ENCODE measurements around the gene SLC38A10.

Gene SLC38A10

DNA sequence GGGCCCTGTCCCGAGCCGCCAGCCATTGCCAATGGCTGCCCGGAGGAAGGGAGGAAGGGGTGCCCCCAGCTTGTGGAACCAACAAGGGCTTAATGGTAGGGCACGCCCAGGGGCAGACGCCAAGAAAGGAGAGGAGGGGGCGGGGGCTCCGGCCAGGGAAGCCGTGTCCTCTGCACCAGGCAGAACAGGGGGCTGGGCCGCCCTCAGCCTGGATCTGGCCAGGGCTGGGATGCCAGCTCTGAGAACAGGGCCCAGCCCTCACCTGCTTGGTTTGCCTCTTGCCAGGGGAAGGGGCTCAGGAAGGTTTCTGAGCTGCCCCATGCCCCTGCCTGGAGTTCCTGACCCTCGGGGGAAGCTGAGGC is 35.8 kb upstream of the SLC38A10 start:
- DNase-seq: no peak

- peak; percentile 32 for DNase-seq
Observed at GRCh38 chr17:81329927-81330883, 35.1 kb upstream of the SLC38A10 start.

- DNase-seq: peak; percentile 68
Observed at GRCh38 chr17:81328978-81329926, 34.1 kb upstream of the SLC38A10 start.

DNA sequence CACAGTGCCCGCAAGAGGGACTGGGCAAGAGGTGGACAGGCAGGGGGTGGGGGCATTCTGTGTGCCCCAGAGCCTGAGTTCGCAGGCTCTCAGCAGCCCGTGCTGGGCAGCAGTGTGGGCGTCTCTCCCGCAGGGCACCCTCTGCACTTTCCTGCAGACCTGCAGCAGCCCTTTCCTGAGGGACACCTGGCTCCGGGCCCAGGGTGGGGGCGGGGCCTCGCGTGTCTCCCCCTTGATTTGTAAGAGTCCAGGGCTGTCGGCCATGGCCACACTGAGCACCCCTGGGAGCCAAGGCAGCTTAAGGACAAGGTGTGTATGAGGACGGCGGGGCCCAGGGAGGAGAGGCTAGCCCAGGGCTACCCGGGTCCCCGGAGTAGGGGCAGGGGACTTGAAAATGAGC is 33.4 kb upstream of the SLC38A10 start:
- no peak for DNase-seq

DNA sequence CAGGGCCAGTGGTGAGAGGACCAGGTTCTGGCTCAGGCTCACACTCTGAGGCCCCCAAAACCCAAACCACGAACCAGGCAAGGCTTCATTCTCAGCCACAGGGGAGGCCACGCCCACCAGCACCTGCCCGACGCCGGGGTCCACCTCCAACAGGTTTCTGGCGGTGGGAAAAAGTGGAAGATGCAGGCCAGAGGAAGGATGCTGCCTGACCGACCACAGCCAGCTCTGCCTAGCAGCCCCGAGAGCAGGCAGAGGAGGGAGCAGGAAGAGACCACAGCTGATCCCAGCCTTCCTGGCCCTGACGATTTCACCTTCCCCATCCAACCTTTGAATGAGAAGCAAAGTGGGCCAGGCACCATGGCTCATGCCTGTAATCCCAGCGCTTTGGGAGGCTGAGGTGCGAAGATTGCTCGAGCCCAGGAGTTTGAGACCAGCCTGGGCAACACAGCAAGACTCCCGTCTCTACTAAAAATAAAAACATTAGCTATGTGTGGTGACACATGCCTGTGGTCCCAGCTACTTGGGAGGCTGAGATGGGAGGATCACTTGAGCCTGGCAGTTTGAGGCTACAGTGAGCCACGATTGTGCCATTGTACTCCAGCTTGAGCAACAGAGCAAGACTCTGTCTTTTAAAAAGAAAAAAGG is 30.7 kb upstream of the SLC38A10 start:
- no peak for DNase-seq

DNA sequence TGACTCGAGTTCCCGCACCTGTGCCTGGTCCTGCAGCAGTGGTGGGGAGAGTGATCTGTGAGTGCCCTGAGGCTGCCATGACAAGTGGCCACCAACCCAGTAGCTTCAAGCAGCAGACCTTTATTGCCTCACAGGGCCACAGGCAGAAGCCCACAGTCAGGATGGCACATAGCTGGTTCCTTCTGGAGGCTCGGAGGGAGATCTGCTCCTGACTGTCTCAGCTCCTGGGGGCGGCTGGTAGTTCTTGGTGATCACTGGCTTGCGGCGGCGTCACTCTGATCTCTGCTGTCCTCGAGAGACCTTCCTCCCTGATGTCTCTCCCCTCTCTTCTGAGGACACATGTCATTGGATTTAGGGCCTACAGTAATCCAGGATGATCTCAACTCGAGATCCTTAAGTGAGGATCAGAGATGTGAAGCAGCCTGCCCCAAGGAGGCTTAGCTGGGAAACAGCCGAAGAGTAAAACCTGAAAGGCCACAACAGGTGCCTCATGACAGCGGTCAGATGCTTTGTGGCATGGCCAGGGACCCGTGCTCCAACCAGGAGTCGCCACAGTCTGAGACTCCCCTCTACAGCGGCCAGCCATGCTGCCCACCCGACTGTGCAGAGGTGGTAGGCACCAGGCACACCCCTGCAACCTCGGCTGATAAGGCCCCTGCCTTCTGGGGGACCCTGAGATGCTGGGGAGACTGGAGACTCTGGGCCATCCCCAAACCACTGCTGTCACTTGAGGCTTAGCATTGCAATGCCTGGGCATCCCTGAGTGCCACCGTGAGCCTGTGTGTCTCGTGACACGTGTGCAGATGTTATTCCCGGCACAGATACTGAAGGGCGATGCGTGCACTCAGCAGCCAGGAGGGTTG is 30.0 kb upstream of the SLC38A10 start:
- no peak for DNase-seq

DNA sequence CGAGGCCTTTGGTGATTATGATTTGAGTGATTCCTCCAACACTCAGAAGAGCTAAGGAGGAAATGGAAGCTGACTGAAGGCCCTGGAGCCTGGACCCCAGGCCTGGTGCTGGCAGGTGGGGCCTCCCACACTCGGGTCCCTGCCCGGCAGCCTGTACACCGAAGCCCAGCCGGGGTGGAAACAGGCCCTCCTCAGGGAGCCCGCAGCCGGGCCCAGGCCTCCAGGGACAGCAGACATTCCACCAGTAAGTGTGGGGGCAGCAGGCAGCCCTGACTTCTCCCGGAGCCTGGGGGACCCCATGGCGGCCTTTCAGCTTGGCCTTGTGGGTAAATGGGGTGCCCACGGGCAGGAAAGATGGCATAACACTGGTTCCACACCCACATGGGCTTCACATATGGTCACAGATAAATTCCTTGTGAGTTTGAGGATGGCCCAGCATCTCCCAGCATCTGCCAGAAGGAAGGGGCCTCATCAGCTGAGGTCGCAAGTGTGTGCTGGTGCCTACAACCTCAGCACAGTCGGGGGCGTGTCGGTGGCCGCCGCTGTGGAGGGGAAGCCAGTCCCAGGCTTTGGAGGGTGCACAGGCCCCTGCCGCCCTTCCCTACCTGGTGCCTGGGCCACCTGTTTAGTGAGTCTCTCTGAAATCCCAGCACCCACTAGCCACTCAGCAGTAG is 29.2 kb upstream of the SLC38A10 start:
- no peak for DNase-seq

GRCh38 chr17:81323411-81323868 is 28.3 kb upstream of the SLC38A10 start:
- no peak for DNase-seq

DNA sequence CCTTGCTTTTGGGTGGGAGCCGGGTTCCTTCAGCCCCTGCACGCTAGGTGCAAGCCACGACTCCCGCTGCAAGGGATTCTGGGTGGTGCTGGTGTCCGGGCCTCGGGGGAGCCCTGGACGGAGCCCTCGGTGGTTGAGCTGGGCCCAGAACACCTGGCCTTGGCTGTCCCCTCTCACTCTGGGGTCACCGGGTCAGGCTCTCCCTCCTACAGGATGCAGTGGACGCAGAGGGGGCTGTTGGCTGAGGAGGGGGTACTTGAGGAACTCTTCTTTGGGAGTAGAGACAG is 27.9 kb upstream of the SLC38A10 start:
- no peak for DNase-seq

DNA sequence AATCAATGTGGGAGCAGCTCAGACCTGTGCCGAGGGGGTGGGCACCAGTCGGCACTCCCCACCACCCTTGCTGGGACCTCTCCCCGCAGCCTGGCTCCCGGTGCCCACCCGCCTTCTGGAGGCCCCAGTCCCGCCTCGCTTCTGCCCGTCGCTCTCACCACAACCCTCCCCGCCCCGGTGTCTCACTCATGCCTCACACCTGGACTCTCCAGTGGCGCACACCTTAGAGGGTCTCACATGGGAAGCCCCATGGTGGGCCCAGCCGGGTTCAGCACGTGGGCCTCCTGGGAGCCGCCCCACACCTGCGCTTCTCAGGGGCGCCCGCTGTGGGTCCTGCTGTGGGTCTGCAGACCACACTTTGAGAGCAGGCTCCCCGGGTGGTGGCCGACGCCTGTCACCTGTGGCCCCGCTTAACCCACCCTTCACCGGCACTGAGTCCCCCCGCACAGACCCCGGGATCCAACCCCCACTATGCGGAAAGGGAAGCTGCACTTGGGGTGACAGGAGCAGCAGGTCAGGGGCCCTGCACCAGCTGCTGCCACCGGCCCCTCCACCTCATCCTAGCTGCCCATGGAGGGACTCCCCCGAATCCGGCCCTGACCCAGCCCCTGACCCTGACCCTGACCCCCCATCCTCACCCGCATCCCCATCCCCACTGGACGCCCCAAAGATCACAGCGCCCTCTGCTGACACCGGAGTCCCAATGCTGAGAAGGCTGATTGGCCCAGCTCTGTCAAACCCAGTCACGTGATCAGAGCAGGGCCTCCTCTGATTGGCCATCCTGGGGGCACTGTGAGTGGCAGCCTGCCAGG is 27.4 kb upstream of the SLC38A10 start:
- peak; percentile 35 for DNase-seq

GRCh38 chr17:81317961-81318605 is 23.0 kb upstream of the SLC38A10 start:
- DNase-seq: no peak

DNA sequence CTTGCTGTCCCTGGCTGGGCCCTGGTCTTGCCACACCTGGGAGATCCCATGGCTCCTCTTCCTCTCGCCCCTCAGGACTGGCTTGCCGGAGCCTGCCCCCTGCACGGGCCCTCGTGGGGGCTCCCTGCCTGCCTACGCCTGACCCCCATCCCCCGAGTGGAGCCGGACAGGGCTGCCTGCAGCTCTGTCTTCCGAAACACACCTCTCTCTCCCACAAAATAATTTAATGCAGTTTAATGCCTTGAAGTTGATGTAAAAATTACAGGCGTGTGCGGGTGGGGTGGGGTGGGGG is 22.4 kb upstream of the SLC38A10 start:
- no peak for DNase-seq

DNA sequence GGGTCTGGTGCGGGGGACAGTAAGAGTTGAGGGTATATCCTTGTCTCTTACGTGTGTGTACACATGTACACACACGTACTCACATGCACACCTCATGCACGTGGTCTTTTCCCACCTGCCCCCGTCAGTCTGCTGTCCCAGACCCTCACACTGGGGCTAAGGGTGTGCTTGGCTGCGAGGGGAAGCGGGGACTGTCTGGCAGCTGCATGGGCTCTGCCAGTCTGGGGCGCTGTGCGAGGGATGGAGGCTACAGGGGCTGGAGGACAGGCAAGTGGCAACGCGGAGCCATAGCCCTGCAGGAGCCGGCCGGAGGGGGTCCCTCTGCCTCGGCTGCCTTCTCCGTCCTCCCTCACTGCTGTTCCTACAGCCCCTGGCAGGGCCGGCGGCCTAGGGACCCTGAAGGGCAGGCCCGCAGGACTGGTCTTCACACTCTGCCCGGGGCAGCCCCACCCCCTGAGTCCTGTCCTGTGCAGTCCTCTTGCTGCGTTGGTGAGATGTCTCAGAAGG is 20.8 kb upstream of the SLC38A10 start:
- DNase-seq: no peak

DNA sequence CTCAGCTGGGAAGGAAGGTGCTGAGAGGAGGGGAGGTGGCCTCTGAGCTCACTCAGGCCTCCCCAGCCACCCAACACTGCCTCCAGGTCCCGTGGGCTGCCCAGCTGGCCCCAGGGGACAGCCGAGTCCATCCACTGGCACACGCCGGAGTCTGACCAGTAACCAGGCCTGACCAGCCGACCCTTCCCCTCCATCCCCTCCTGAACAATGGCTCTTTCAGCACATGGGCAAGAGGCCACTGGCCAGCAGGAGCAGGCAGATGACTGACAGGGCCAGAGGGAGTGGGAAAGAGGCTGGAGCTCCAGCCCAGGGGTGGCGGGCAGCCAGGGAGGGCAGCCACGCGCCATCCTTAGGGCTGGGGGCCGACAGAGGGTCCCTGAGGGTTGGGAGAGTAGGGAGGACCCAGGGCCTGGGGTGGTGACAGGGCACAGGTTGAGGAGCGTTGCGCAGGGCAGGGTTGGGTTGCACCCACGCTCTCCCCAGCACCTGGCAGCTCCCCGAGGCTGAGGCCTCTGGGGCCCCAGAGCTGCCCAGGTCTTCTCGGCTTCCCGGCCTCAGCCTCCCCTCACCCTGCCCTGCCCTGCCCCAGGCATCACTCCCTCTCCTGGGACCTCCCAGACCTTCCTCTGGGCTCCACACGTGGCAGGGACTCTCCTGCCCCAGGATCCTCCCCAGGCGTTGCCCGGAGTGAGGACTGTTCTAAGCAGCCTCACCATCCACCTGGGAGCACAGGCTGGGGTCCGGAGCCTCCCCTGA is 20.2 kb upstream of the SLC38A10 start:
- DNase-seq: no peak

- no peak for DNase-seq
Observed at GRCh38 chr17:81314398-81315081, 19.4 kb upstream of the SLC38A10 start.

DNA sequence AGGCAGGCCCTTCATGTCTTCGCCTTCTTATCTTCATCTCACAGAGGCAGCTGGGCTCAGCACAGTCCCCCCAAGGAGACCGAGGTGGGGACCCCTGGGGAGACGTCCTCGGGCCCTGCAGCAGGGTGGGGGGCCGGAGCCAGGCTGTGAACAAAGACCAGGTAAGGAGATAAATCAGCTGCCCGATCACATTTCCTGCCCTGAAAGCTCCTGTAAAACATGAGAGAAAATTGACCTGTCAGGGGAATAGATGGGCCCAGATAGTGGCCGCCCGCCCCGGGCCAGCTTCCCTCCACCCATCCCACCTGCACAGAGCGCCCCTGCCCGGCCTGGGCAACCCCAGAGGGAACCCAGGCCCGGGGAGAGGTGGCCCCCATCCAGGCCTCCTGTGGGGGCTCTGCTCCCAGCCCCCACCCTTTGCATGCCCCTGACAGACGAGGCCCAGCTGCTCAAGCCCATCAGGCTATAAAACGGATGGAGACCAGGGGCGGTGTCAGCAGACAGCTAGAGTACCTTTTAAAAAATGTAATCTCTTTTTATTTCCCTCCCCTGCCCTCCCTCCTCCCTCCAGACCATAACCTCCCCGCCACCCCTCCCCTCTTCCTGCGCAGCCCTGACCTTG is 18.8 kb upstream of the SLC38A10 start:
- DNase-seq: no peak

GRCh38 chr17:81312624-81313325 is 17.7 kb upstream of the SLC38A10 start:
- no peak for DNase-seq

GRCh38 chr17:81311946-81312345 is 16.8 kb upstream of the SLC38A10 start:
- no peak for DNase-seq
